ENCODE measurements around the gene DPF3. TPM values are rescaled to one million over a fixed set of nuclear protein-coding genes. Genes with fewer than 3 reads are reported as not detected.
A peak's percentile ranks its signal among the peaks of the same experiment; 100 is the strongest.

The DPF3 gene
- total and polyA plus RNA-seq, 2 of the 13 experiments (the other 11 are each of a cell fraction or from before 2014, with no cell fraction given) = 0.09 to 0.60 TPM

DNA sequence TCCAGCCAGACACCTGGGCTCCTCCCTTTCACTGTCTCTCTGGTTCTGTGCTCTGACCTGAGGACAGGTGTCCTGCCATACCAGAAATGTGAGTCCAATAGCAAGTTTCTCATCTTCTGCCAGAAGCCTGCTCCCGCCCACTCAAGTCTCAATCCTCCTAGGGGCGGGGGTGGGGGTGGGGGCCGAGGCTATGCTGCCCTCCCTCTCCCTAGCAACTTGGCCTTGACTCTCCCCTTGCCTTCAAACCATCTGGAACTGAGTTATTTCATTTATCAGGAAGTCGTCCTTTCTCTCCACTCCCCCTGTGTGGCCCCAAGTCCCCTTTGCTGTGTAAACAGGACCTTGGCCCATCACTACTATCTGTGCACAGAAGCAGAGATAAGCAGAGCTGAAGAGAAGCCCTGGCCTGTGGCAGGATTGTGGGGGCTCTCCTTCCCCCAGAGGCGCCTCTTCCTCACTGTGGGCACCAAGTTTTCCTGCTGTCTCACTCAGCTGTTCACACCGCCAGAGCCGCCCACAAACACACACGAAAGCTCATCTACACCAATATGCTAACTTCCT lies 117.1 kb downstream of the DPF3 start:
- WGBS (ENCODE audit: low lambda C conversion rate) = 5% methylated on average over 8 of the region's 8 CpGs
- Histone ChIP-seq H4K20me1 (ENCODE audit: insufficient read depth, low read length) (no peaks in the 10 kb centered on the region), H3K27ac (ENCODE audit: extremely low read length, insufficient read depth, low read length) (peak overlapping the region; percentile 80), H3K36me3 (replicated peaks in 1 of 2; ENCODE audit: control insufficient read depth in 1 of 2, insufficient read depth in 2 of 2, low read length in 2 of 2) (no peaks in the 10 kb centered on the region), H3K9me3 (ENCODE audit: low read length) (peaks cover 6% of the 10 kb centered on the region; the same call in 1 of the 2 replicates), H3K79me2 (ENCODE audit: insufficient read depth, low read length) (no peaks in the 10 kb centered on the region), H3K4me2 (ENCODE audit: low read depth, low read length) (peak overlapping the region; percentile 89), H3K9ac (ENCODE audit: insufficient read depth, low read depth, low read length) (peak overlapping the region; percentile 22), H3K27me3 (ENCODE audit: control insufficient read depth in 1 of 2, insufficient read depth in 2 of 2, low read length in 2 of 2) (no peaks in the 10 kb centered on the region; a peak in 1 of 5 replicates), H2AFZ (ENCODE audit: low read length) (no peak overlapping the region), H3K4me1 (ENCODE audit: insufficient read depth, low read length) (peaks cover 74% of the 10 kb centered on the region), H3K4me3 (replicated peaks in 1 of 3; ENCODE audit: insufficient read depth in 1 of 3, low read depth in 2 of 3, low read length in 3 of 3) (peak overlapping the region; percentile 8 to 49 (median 28); a peak in 4 of 6 replicates)
- intact Hi-C loops (cut with micrococcal nuclease; ENCODE audit: unreplicated experiment) (no loop called here), in situ Hi-C loops (cut with HindIII; ENCODE audit: extremely low pct_ligation_motif_present, low pct_unique_long_range_greater_than_20kb) (no loop called here)
- peak; percentile 83 for FAIRE-seq
- DNase-seq (ENCODE audit: low spot score) = peak; percentile 91
- ATAC-seq = peak; percentile 96
- POLR2A ChIA-PET = interaction anchor here (0.9 to 1.1 kb wide), 2 partner anchors 10 to 117 kb away, joined by 3 to 4 read pairs; partner anchors contain the start of gene DPF3
- no TSS peak for BruUV-seq (replicated peaks)
- CTCF ChIA-PET (ENCODE audit: low intra/inter-chr PET ratio, low total read pairs) = no interaction called here
- TF ChIP-seq RAD21 (CRISPR knock-in tag; IDR thresholded peaks at IDR 0.05) = peak; percentile 49; the same call in 1 of the 2 replicates
- TF ChIP-seq, protein P1, sequence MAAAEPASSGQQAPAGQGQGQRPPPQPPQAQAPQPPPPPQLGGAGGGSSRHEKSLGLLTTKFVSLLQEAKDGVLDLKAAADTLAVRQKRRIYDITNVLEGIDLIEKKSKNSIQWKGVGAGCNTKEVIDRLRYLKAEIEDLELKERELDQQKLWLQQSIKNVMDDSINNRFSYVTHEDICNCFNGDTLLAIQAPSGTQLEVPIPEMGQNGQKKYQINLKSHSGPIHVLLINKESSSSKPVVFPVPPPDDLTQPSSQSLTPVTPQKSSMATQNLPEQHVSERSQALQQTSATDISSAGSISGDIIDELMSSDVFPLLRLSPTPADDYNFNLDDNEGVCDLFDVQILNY (CRISPR knock-in tag; conservative IDR thresholded peaks at IDR 0.05) = no peak
- peak; percentile 34; the same call in 1 of the 2 replicates for TF ChIP-seq SMAD3 (CRISPR knock-in tag; IDR thresholded peaks at IDR 0.05)
- no peak for TF ChIP-seq ZNF34 (CRISPR knock-in tag; IDR thresholded peaks at IDR 0.05; ENCODE audit: borderline replicate concordance)
- no peak for TF ChIP-seq ZNF597 (CRISPR knock-in tag; IDR thresholded peaks at IDR 0.05)
- TF ChIP-seq RBM39 (IDR thresholded peaks at IDR 0.05; ENCODE audit: low read depth, low read length, poor library complexity, severe bottlenecking) = no peak
- no peak for TF ChIP-seq CENPX (CRISPR knock-in tag; IDR thresholded peaks at IDR 0.05)
- TF ChIP-seq ZNF441 (CRISPR knock-in tag; IDR thresholded peaks at IDR 0.05; ENCODE audit: borderline replicate concordance) = no peak
- no peak for TF ChIP-seq NCOA5 (CRISPR knock-in tag; IDR thresholded peaks at IDR 0.05)
- no peak for TF ChIP-seq TMF1 (CRISPR knock-in tag; IDR thresholded peaks at IDR 0.05; ENCODE audit: low read depth)
- peak; percentile 92 for TF ChIP-seq ZMYM4 (CRISPR knock-in tag; IDR thresholded peaks at IDR 0.05)
- TF ChIP-seq SMAD9 (CRISPR knock-in tag; IDR thresholded peaks at IDR 0.05) = no peak
- no peak for TF ChIP-seq FOXK2 (IDR thresholded peaks at IDR 0.05)
- no peak for TF ChIP-seq SETDB1 (CRISPR knock-in tag; IDR thresholded peaks at IDR 0.05; ENCODE audit: borderline replicate concordance)
- TF ChIP-seq ZNF414 (CRISPR knock-in tag; IDR thresholded peaks at IDR 0.05) = peak; percentile 93
- no peak for TF ChIP-seq U2AF1 (optimal IDR thresholded peaks at IDR 0.05; ENCODE audit: low read depth, low read length)
- TF ChIP-seq PBX2 (CRISPR knock-in tag; IDR thresholded peaks at IDR 0.05) = no peak
- TF ChIP-seq ZNF703 (CRISPR knock-in tag; IDR thresholded peaks at IDR 0.05; ENCODE audit: borderline replicate concordance) = no peak
- TF ChIP-seq ZNF326 (CRISPR knock-in tag; IDR thresholded peaks at IDR 0.05; ENCODE audit: borderline replicate concordance) = no peak
- TF ChIP-seq ZNF766 (CRISPR knock-in tag; IDR thresholded peaks at IDR 0.05; ENCODE audit: borderline replicate concordance) = no peak
- no peak for TF ChIP-seq BORCS8-MEF2B (CRISPR knock-in tag; IDR thresholded peaks at IDR 0.05)
- TF ChIP-seq ZFX (CRISPR knock-in tag; IDR thresholded peaks at IDR 0.05; ENCODE audit: low read depth) = peak; percentile 42; the same call in 1 of the 2 replicates
- no peak for TF ChIP-seq PCBP1 (IDR thresholded peaks at IDR 0.05; ENCODE audit: borderline replicate concordance, low read depth, low read length)
